Small intestine (tissue), 7 donors: ENCODE measurements around the gene SCAMP5. TPM values are rescaled to one million over a fixed set of nuclear protein-coding genes. Genes with fewer than 3 reads are reported as not detected.
A peak's percentile ranks its signal among the peaks of the same experiment; 100 is the strongest.

ENCODE experiments used
- DNase-seq, 2 donors: peaks; one replicate each; pipeline versions ENCODE4 v3.0.0 to v3.0.0-alpha.2; 2013
- FAIRE-seq: peaks from 2 replicates; lab custom pipeline; 2012; peaks lifted over from hg19 to GRCh38; lab: Jason Lieb, UNC
- H3K27ac ChIP-seq, 3 donors: one replicate each; pipeline ENCODE4 v1.5.1; 2013; ENCODE audit warnings: low read length in 2 of 3, mild to moderate bottlenecking in 2 of 3, control low read depth in 1 of 3, inconsistent platforms in 1 of 3, low read depth in 1 of 3, moderate library complexity in 1 of 3
- H3K27me3 ChIP-seq, 3 donors: one replicate each; pipeline ENCODE4 v1.6.1; 2013; ENCODE audit warnings: low read length in 3 of 3, inconsistent platforms in 1 of 3; ENCODE audit not compliant: control insufficient read depth in 3 of 3, insufficient read depth in 3 of 3
- H3K36me3 ChIP-seq, 3 donors: one replicate each; pipeline ENCODE4 v1.6.1; 2013; ENCODE audit warnings: low read length in 3 of 3, inconsistent platforms in 1 of 3, low read depth in 1 of 3, mild to moderate bottlenecking in 1 of 3, moderate library complexity in 1 of 3; ENCODE audit not compliant: control insufficient read depth in 3 of 3, insufficient read depth in 2 of 3
- H3K4me1 ChIP-seq, 3 donors: one replicate each; pipeline ENCODE4 v1.6.1; 2013; ENCODE audit warnings: low read length in 2 of 3, inconsistent platforms in 1 of 3, low read depth in 1 of 3, mild to moderate bottlenecking in 1 of 3, moderate library complexity in 1 of 3; ENCODE audit not compliant: control insufficient read depth in 3 of 3, insufficient read depth in 2 of 3
- H3K4me3 ChIP-seq, 3 donors: one replicate each; pipeline ENCODE4 v1.5.1; 2013; ENCODE audit warnings: low read length in 3 of 3, control low read depth in 1 of 3, inconsistent platforms in 1 of 3, low read depth in 1 of 3, mild to moderate bottlenecking in 1 of 3, moderate library complexity in 1 of 3
- H3K9me3 ChIP-seq, 2 donors: one replicate each; pipeline ENCODE4 v1.6.1; 2013; ENCODE audit warnings: low read depth in 1 of 2, low read length in 1 of 2; ENCODE audit not compliant: control insufficient read depth in 2 of 2, insufficient read depth in 1 of 2
- WGBS, 3 donors: extraction: QIAGEN DNeasy Blood & Tissue Kit; methylation state at CpG; one replicate each; pipeline ENCODE4 v1.1.7; 2013; 5-methylcytosine and 5-hydroxymethylcytosine counted together
- polyA plus RNA-seq, 4 donors: library from polyadenylated mRNA; stranded (reverse) in 3 of 4; unstranded in 1 of 4; fragments of 200-250 nt in 3 of 4; fragments of 120-200 nt in 1 of 4; gene quantifications; one replicate each; pipeline versions ENCODE4 v1.2.1 to v1.2.3, GENCODE V29; 2013
- donor health status: healthy with polysubstance abuse.
- donor health status: control.
- donor health status: control.
- donor health status: Bipolar disorder and iron deficiency.
- donor health status: healthy.

The SCAMP5 gene
- polyA plus RNA-seq, 4 donors: 22.8 to 78.1 (median 56.8) TPM

DNA sequence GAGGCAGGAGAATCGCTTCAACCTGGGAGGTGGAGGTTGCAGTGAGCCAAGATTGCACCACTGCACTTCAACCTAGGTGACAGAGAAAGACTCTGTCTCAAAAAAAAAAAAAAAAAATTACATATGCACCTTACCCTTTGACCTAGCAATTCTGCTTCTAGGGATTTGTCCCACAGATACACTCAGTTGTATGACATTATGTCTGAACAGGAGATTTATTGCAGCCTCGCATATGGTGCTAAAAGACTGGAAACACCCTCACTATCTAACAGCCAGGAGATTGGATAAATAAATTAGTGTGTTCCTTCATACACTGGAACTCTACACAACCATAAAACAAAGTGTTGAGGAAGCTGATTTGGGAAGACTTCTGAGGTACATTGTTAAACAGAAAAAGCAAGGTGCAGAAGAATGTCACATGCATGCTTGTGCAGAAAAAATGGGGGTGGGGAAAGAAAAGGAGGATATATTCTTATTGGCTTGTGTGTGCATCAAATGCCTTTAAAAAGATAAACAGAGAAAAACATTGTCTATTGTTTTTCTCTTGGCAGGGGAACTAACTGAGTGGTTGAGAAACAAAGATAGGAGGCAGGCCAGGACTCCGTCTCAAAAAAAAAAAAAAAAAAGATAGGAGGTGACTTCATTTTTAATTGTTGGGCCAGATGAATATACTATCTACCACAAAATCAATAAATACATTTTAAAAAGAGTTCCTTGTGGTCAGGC, 59.0 kb downstream of the SCAMP5 start:
- H3K27me3 ChIP-seq: no peaks in the 10 kb centered on the region
- H3K4me1 ChIP-seq: peaks cover 0 to 25% (median 2%) of the 10 kb centered on the region in 3 donors
- DNase-seq: peak; percentile 64 to 89
- FAIRE-seq: no peak
- 16 to 52% (median 37%) methylated on average over 3 of the region's 3 CpGs for WGBS, 3 donors
- H3K36me3 ChIP-seq: peaks cover 0 to 24% (median 0%) of the 10 kb centered on the region in 3 donors
- H3K9me3 ChIP-seq: no peaks in the 10 kb centered on the region
- no peak overlapping the region for H3K4me3 ChIP-seq
- peak overlapping the region; percentile 2 to 56 (median 46) for H3K27ac ChIP-seq

DNA sequence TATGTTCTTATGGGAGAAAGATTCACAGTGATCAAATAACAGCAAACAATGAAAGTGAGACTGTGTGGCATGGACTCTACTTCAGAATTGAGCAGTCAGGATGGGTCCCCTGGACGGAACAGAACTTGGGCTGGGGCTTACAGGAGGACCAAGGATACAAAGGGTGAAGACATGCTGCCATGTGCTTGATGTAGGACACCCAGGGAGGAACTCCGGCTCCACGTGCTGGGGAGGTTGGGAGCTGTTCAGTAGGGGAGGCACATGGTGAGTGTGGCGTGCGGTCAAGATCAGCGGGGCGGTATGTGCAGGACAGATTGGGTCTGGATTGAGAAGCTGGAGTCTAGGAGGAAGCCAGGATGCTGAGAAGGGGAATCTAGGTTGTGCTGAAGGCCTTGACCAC, 60.7 kb downstream of the SCAMP5 start:
- no peak for DNase-seq
- peaks cover 0 to 25% (median 2%) of the 10 kb centered on the region in 3 donors for H3K4me1 ChIP-seq
- peaks cover 0 to 16% (median 0%) of the 10 kb centered on the region in 3 donors for H3K36me3 ChIP-seq
- 93 to 96% (median 93%) methylated on average over 7 of the region's 7 CpGs for WGBS, 3 donors
- no peak for FAIRE-seq
- H3K4me3 ChIP-seq: no peak overlapping the region
- no peaks in the 10 kb centered on the region for H3K27me3 ChIP-seq
- H3K9me3 ChIP-seq: no peaks in the 10 kb centered on the region
- H3K27ac ChIP-seq: no peak overlapping the region

DNA sequence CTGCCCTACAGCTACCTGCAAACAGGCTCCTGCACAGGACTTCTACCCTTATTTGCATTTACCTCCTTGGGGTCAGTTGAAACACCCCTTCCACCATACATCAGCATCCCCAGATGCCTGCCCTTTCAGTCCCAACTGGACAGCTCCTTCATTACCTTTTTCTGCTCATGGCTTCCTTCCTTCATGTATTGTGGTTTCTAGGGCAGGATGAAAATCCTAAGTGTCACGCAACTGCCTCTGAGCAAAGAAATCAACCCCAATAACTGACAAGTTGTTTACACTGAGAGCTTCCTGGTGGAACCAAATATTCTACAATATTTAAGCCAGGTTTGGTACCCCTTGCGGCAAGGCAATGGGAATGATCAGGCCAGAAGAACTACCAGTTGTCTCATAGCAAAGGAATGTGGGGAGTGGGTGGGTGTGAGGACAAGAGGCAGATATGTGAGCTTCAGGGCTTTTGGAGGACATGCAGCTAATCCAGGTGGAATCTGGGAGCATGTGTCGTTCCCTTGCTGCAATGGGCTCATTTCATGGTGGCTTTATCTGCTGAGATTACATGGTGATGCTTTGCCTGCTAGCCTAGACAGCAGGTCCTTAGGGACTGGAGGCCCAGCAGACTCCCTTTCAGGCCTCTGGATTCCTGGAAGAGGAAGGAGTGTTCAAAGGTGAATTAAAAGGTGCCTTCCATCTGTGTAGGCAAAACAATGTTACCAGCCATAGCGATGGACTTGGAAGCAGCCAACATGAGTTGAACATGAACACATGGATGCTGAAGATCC, 63.0 kb downstream of the SCAMP5 start:
- DNase-seq (no peak), FAIRE-seq (no peak)
- H3K36me3 ChIP-seq: peaks cover 0 to 10% (median 0%) of the 10 kb centered on the region in 3 donors

DNA sequence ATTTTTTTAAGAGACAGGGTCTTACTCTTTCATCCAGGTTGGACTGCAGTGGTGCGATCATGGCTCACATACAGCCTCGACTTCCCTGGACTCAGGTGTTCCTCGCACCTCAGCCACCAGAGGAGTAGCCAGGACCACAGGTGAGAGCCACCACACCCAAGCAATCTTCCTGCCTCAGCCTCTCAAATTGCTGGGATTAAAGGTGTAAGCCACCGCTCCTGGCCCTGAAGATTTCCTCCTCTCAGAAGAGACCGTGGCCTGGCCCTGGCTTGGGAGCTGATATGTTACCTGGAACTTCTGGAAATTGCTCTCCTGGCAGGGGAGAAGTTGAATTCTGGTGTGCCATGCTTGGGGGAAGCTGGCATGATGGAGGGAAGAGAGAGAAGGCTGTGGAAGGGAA, 64.2 kb downstream of the SCAMP5 start:
- FAIRE-seq: no peak
- Histone ChIP-seq H3K27me3 (no peaks in the 10 kb centered on the region), H3K36me3 (peaks cover 0 to 13% (median 0%) of the 10 kb centered on the region in 3 donors), H3K27ac (no peak overlapping the region), H3K9me3 (no peaks in the 10 kb centered on the region), H3K4me1 (peaks cover 0 to 15% (median 0%) of the 10 kb centered on the region in 3 donors), H3K4me3 (no peak overlapping the region)
- no peak for DNase-seq
- WGBS, 3 donors: 87 to 97% (median 95%) methylated on average over 5 of the region's 5 CpGs

More for the DNA sequence above, 63.0 kb downstream of the SCAMP5 start:
- 95 to 98% (median 97%) methylated on average over 4 of the region's 4 CpGs for WGBS, 3 donors
- no peak overlapping the region for H3K27ac ChIP-seq
- no peaks in the 10 kb centered on the region for H3K27me3 ChIP-seq
- no peaks in the 10 kb centered on the region for H3K9me3 ChIP-seq
- peaks cover 0 to 19% (median 2%) of the 10 kb centered on the region in 3 donors for H3K4me1 ChIP-seq
- H3K4me3 ChIP-seq: no peak overlapping the region

DNA sequence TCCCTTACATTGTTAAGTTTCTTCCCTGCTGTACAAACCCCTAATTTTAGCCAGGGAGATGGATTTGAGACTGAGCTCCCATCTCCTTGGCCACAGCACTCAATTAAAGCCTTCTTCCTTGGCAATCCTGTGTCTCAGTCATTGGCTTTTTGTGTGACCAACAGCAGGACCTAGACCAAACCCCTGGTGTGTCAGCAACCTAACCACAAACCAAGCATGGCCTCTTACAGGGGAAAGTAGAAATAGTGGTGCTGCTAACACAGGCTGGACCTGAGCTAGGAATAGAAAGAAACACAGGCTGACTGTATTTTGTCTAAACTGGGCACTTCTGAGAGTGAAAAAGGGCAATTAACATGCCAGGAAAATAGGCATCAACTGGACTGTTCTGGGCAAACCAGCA, 65.9 kb downstream of the SCAMP5 start:
- H3K27ac ChIP-seq: no peak overlapping the region
- peaks cover 0 to 25% (median 0%) of the 10 kb centered on the region in 3 donors for H3K4me1 ChIP-seq
- no peak for DNase-seq
- H3K4me3 ChIP-seq: no peak overlapping the region
- no peak for FAIRE-seq
- no peaks in the 10 kb centered on the region for H3K27me3 ChIP-seq
- H3K36me3 ChIP-seq: peaks cover 0 to 13% (median 0%) of the 10 kb centered on the region in 3 donors
- peaks cover 0 to 3% of the 10 kb centered on the region in 2 donors for H3K9me3 ChIP-seq

DNA sequence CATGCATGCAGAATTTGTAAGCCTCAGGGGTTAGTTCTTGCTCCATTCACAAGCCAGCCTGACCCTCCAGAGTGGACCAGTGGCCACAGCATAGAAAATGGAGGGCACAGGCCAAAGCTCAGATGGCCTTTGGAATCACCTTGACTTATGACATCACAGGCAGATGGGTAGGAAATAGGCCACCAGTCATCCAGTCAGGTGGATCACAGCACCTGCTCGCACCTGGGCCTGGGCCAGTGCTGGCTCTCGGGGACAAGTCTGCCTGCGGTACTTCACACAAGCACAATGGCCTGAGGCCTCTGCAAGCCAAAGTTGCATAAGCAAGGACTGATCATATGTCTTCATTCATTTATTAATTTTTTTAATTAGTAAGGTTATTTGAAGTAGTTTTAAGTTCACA, 67.3 kb downstream of the SCAMP5 start:
- peaks cover 0 to 13% (median 0%) of the 10 kb centered on the region in 3 donors for H3K36me3 ChIP-seq
- no peaks in the 10 kb centered on the region for H3K27me3 ChIP-seq
- H3K4me1 ChIP-seq: peaks cover 0 to 25% (median 0%) of the 10 kb centered on the region in 3 donors
- DNase-seq (no peak), FAIRE-seq (no peak)
- H3K4me3 ChIP-seq: no peak overlapping the region
- H3K9me3 ChIP-seq: peaks cover 0 to 15% of the 10 kb centered on the region in 2 donors
- 59 to 65% (median 64%) methylated on average over 3 of the region's 3 CpGs for WGBS, 3 donors
- H3K27ac ChIP-seq: no peak overlapping the region

DNA sequence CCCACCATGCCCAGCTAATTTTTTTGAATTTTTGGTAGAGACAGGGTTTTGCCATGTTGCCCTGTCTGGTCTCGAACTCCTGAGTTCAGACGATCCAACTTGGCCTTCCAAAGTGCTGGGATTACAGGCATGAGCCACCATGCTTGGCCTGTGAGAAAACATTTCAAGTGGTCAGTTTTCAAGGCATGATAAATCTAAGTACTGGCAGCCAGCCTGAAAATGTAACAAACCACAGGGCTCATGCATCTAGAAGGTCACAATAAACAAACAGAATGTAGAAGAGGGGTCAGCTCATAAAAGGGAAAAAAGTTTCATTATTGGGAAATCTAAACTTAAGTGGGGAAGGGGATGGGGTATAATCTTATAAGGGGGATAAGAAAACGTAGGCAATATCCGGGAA, 68.0 kb downstream of the SCAMP5 start:
- FAIRE-seq: no peak
- no peak for DNase-seq
- H3K27ac ChIP-seq: no peak overlapping the region
- 65 to 94% (median 86%) methylated on average over 4 of the region's 4 CpGs for WGBS, 3 donors
- peaks cover 0 to 16% of the 10 kb centered on the region in 2 donors for H3K9me3 ChIP-seq
- H3K4me1 ChIP-seq: peaks cover 0 to 20% (median 0%) of the 10 kb centered on the region in 3 donors
- H3K4me3 ChIP-seq: no peak overlapping the region
- H3K27me3 ChIP-seq: no peaks in the 10 kb centered on the region
- peaks cover 0 to 13% (median 0%) of the 10 kb centered on the region in 3 donors for H3K36me3 ChIP-seq

DNA sequence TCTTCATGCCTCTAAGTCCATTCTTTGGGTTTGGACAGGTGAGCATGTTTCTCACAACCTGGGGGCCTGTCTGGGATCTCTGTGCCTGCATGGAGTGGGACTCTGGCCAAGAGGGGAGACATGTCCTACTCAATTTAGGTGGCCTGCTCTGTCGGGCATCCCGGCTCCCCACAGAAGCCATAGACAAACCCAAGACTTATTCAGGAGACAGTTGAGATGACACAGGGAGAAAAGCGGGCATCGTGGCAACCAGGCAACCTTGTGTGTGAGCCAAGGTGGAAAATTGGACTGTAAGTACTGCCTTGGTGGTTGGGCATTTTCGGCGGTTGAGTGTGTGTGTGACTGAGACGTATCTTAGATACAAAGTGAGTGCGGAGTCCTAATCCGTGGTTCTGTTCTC, 68.5 kb downstream of the SCAMP5 start:
- no peak overlapping the region for H3K27ac ChIP-seq
- H3K4me1 ChIP-seq: peaks cover 0 to 15% (median 0%) of the 10 kb centered on the region in 3 donors
- H3K9me3 ChIP-seq: peaks cover 0 to 16% of the 10 kb centered on the region in 2 donors
- 95 to 98% (median 96%) methylated on average over 9 of the region's 9 CpGs for WGBS, 3 donors
- FAIRE-seq (no peak), DNase-seq (no peak)
- no peaks in the 10 kb centered on the region for H3K27me3 ChIP-seq
- H3K4me3 ChIP-seq: no peak overlapping the region
- H3K36me3 ChIP-seq: peaks cover 0 to 9% (median 0%) of the 10 kb centered on the region in 3 donors
